AG04450 (cell line): ENCODE results near the gene CACNA2D3. TPM values are rescaled to one million over a fixed set of nuclear protein-coding genes. Genes with fewer than 3 reads are reported as not detected.

Source experiments
- CTCF ChIA-PET: fragments of 300-600, 350-600 bp; formaldehyde crosslinking; extraction: SDS; loops from one replicate; lab custom pipeline; 2022; ENCODE audit warnings: antibody characterized with exemption, inconsistent platforms; lab: Charles Lee
- POLR2A ChIA-PET: fragments of 350-600 bp; formaldehyde crosslinking; extraction: SDS; loops from one replicate; lab custom pipeline; 2021; ENCODE audit warnings: antibody characterized with exemption, inconsistent platforms; lab: Yijun Ruan, JAX
- DNase-seq: peaks from one replicate; pipeline ENCODE4 v3.0.0-alpha.2; 2011; ENCODE audit warnings: low read depth, low spot score
- H3K27ac ChIP-seq: one replicate; pipeline ENCODE4 v1.5.1; 2012; ENCODE audit warnings: low read depth, low read length, control low read depth
- H3K27me3 ChIP-seq: one replicate; pipeline ENCODE4 v1.6.0; 2012; ENCODE audit warnings: low read length; ENCODE audit not compliant: control insufficient read depth, insufficient read depth
- H3K4me3 ChIP-seq: 2 replicates; pipeline ENCODE4 v1.5.1; 2011; ENCODE audit warnings: mild to moderate bottlenecking, low read depth, low read length, control low read depth
- H3K9me3 ChIP-seq: 2 replicates; pipeline ENCODE4 v1.5.1; 2012; ENCODE audit warnings: low read length; ENCODE audit not compliant: control insufficient read depth, insufficient read depth
- CTCF ChIP-seq: IDR thresholded peaks from 2 replicates; pipeline ENCODE4 v1.5.1; 2011; ENCODE audit warnings: low read depth, low read length, control low read depth, inconsistent platforms
- polyA plus RNA-seq: library from polyadenylated mRNA; depleted of rRNA; stranded (reverse); fragments of >200 nt; gene quantifications from 2 replicates; pipeline ENCODE4 v1.2.3, GENCODE V29; 2011

Gene CACNA2D3
- polyA plus RNA-seq, 1 experiment, result 0.32 TPM

GRCh38 chr3:54358969-54359694 is 236.8 kb downstream of the CACNA2D3 start:
- DNase-seq, result no peak
- no peak for TF ChIP-seq CTCF
- no peak overlapping the region for H3K4me3 ChIP-seq
- POLR2A ChIA-PET, result no interaction called here
- CTCF ChIA-PET, result no interaction called here
- H3K9me3 ChIP-seq, result peaks cover 3% of the 10 kb centered on the region; the same call in 1 of the 2 replicates
- no peaks in the 10 kb centered on the region for H3K27me3 ChIP-seq
- no peak overlapping the region for H3K27ac ChIP-seq

GRCh38 chr3:54360320-54360719 is 238.0 kb downstream of the CACNA2D3 start:
- CTCF ChIA-PET, result no interaction called here

GRCh38 chr3:54361746-54362283 is 239.5 kb downstream of the CACNA2D3 start:
- no peak for TF ChIP-seq CTCF
- POLR2A ChIA-PET, result no interaction called here

More at GRCh38 chr3:54360320-54360719, 238.0 kb downstream of the CACNA2D3 start:
- no peak for DNase-seq
- Histone ChIP-seq H3K27me3 (no peaks in the 10 kb centered on the region), H3K9me3 (peaks cover 2% of the 10 kb centered on the region; the same call in 1 of the 2 replicates), H3K27ac (no peak overlapping the region), H3K4me3 (no peak overlapping the region)
- no peak for TF ChIP-seq CTCF
- POLR2A ChIA-PET, result no interaction called here

GRCh38 chr3:54366007-54366750 is 243.8 kb downstream of the CACNA2D3 start:
- Histone ChIP-seq H3K27ac (no peak overlapping the region), H3K4me3 (no peak overlapping the region), H3K9me3 (peaks cover 3% of the 10 kb centered on the region), H3K27me3 (no peaks in the 10 kb centered on the region)
- POLR2A ChIA-PET, result no interaction called here
- DNase-seq, result no peak
- CTCF ChIA-PET, result no interaction called here
- no peak for TF ChIP-seq CTCF

More at GRCh38 chr3:54361746-54362283, 239.5 kb downstream of the CACNA2D3 start:
- H3K27me3 ChIP-seq, result no peaks in the 10 kb centered on the region
- no peaks in the 10 kb centered on the region; the same call in 1 of the 2 replicates for H3K9me3 ChIP-seq
- no peak overlapping the region for H3K4me3 ChIP-seq
- DNase-seq, result no peak
- CTCF ChIA-PET, result no interaction called here
- no peak overlapping the region for H3K27ac ChIP-seq

GRCh38 chr3:54366839-54367238 is 244.5 kb downstream of the CACNA2D3 start:
- TF ChIP-seq CTCF, result no peak
- Histone ChIP-seq H3K27ac (no peak overlapping the region), H3K4me3 (no peak overlapping the region), H3K27me3 (no peaks in the 10 kb centered on the region), H3K9me3 (peaks cover 3% of the 10 kb centered on the region)
- ChIA-PET CTCF (no interaction called here), POLR2A (no interaction called here)
- DNase-seq, result no peak
